ENCODE measurements around the gene ANOS1. TPM values are rescaled to one million over a fixed set of nuclear protein-coding genes. Genes with fewer than 3 reads are reported as not detected.
"Not testable (repeated sequence)": the region's sequence is repeated elsewhere in the genome, so short reads cannot be mapped to it uniquely, and the experiment has no call there.

Gene ANOS1
- polyA plus RNA-seq, 1 of the 3 experiments (the other 2 are of a cell fraction) = under 0.01 TPM

DNA sequence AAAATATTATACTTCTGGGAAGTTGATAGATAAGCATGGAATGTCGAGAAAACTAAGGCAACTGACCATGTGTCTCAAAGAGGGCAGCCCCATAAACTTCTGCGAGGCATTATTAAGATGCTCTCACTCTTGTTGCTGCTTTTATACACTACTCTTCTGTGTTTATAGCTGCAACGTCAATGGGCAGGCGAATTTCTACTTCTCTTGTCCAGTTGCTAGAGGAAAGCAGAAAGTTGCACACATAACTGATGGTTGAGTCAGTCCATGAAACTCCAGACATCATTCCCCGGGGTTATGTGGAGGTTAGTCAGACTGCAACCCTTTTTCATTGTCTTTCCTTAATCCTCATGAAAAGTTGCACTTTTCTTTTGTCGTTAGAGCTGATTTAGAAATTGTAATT lies 227.5 kb downstream of the ANOS1 start:
- Histone ChIP-seq H3K27ac (ENCODE audit: low read depth in 2 of 2, low read length in 1 of 2) (no peak overlapping the region), H3K4me1 (ENCODE audit: control insufficient read depth in 1 of 2, insufficient read depth in 2 of 2, low read depth in 1 of 2, low read length in 1 of 2) (no peaks in the 10 kb centered on the region), H3K9me2 (no peaks in the 10 kb centered on the region), H3K9me3 (no peaks in the 10 kb centered on the region), H3K36me3 (replicated peaks in 1 of 2; ENCODE audit: control insufficient read depth in 1 of 2, insufficient read depth in 2 of 2, low read length in 1 of 2) (no peaks in the 10 kb centered on the region), H3K4me2 (no peak overlapping the region), H2AFZ (ENCODE audit: low read depth) (no peak overlapping the region), H3K9ac (no peak overlapping the region), H3F3A (replicated peaks; ENCODE audit: insufficient read depth) (no peaks in the 10 kb centered on the region), H3K4me3 (ENCODE audit: low read depth in 2 of 2, low read length in 1 of 2) (no peak overlapping the region), H4K20me1 (ENCODE audit: insufficient read depth) (no peaks in the 10 kb centered on the region), H3K27me3 (ENCODE audit: insufficient read depth) (no peaks in the 10 kb centered on the region), H3K79me2 (ENCODE audit: insufficient read depth) (no peaks in the 10 kb centered on the region)
- WGBS (ENCODE audit: low lambda C conversion rate) = 6% methylated on average over 6 of the region's 6 CpGs
- TF ChIP-seq RCOR1 (IDR thresholded peaks at IDR 0.05; ENCODE audit: low read length) = no peak
- TF ChIP-seq SIN3A (IDR thresholded peaks at IDR 0.05; ENCODE audit: borderline replicate concordance, low read depth, low read length) = no peak
- TF ChIP-seq FOXM1 (IDR thresholded peaks at IDR 0.05; ENCODE audit: low read depth) = no peak
- TF ChIP-seq RXRA (IDR thresholded peaks at IDR 0.05; ENCODE audit: borderline replicate concordance, low read depth) = no peak
- TF ChIP-seq POLR2AphosphoS5 (IDR thresholded peaks at IDR 0.05; ENCODE audit: low read depth, low read length) = no peak
- TF ChIP-seq GATA2 (CRISPR knock-in tag; IDR thresholded peaks at IDR 0.05) = no peak
- TF ChIP-seq TEAD4 (IDR thresholded peaks at IDR 0.05; ENCODE audit: borderline replicate concordance, insufficient read depth) = no peak
- TF ChIP-seq CTCF (IDR thresholded peaks at IDR 0.05) = no peak
- no peak for TF ChIP-seq GABPA (IDR thresholded peaks at IDR 0.05; ENCODE audit: low read depth)
- ChIA-PET POLR2A (no interaction called here), CTCF (no interaction called here)
- DNase-seq = no peak

- H3K4me2 ChIP-seq; DNase-seq; H3K79me2 ChIP-seq (ENCODE audit: insufficient read depth); H4K20me1 ChIP-seq (ENCODE audit: insufficient read depth); H3F3A ChIP-seq (replicated peaks; ENCODE audit: insufficient read depth); H3K9me2 ChIP-seq; CTCF ChIA-PET; POLR2A ChIA-PET; H3K9ac ChIP-seq; H2AFZ ChIP-seq (ENCODE audit: low read depth); H3K27me3 ChIP-seq (ENCODE audit: insufficient read depth); H3K9me3 ChIP-seq; H3K4me3 ChIP-seq (ENCODE audit: low read depth in 2 of 2, low read length in 1 of 2); H3K27ac ChIP-seq (ENCODE audit: low read depth in 2 of 2, low read length in 1 of 2); H3K36me3 ChIP-seq (replicated peaks in 1 of 2; ENCODE audit: control insufficient read depth in 1 of 2, insufficient read depth in 2 of 2, low read length in 1 of 2); H3K4me1 ChIP-seq (ENCODE audit: control insufficient read depth in 1 of 2, insufficient read depth in 2 of 2, low read depth in 1 of 2, low read length in 1 of 2): not testable (repeated sequence)
- 34% methylated on average over 21 of the region's 21 CpGs for WGBS (ENCODE audit: low lambda C conversion rate)
Measured at GRCh38 chrX:8502101-8502500, 229.8 kb downstream of the ANOS1 start.

DNA sequence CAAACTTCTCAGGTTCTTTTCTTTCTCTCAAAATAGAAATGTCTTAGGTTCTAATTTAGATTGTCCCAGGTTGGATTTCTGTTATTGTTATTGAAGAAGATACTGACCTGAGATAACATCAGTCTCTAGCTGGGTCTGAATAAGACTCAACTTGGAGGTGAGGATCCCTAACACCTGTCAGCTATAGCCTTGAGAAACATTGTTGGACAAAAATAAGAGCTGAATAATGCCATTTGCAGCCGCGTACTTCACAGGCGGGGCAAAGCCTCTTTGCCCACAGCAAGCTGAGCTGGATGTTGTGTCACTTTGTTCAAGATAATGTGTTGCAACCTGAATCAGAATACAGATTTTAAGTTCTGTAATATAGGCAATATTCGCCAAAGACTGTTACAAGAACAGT lies 231.7 kb downstream of the ANOS1 start:
- Histone ChIP-seq H3K4me2 (no peak overlapping the region), H3K27ac (ENCODE audit: low read depth in 2 of 2, low read length in 1 of 2) (no peak overlapping the region), H4K20me1 (ENCODE audit: insufficient read depth) (no peaks in the 10 kb centered on the region), H3F3A (replicated peaks; ENCODE audit: insufficient read depth) (no peaks in the 10 kb centered on the region), H3K9me3 (no peaks in the 10 kb centered on the region), H3K4me1 (ENCODE audit: control insufficient read depth in 1 of 2, insufficient read depth in 2 of 2, low read depth in 1 of 2, low read length in 1 of 2) (no peaks in the 10 kb centered on the region), H3K79me2 (ENCODE audit: insufficient read depth) (no peaks in the 10 kb centered on the region), H3K9me2 (no peaks in the 10 kb centered on the region), H3K4me3 (ENCODE audit: low read depth in 2 of 2, low read length in 1 of 2) (no peak overlapping the region), H3K27me3 (ENCODE audit: insufficient read depth) (no peaks in the 10 kb centered on the region), H3K36me3 (replicated peaks in 1 of 2; ENCODE audit: control insufficient read depth in 1 of 2, insufficient read depth in 2 of 2, low read length in 1 of 2) (no peaks in the 10 kb centered on the region), H3K9ac (no peak overlapping the region), H2AFZ (ENCODE audit: low read depth) (no peak overlapping the region)
- ChIA-PET CTCF (no interaction called here), POLR2A (no interaction called here)
- DNase-seq = no peak
- no peak for TF ChIP-seq EZH2phosphoT487 (IDR thresholded peaks at IDR 0.05; ENCODE audit: borderline replicate concordance, low read depth)
- no peak for TF ChIP-seq FOSL2 (IDR thresholded peaks at IDR 0.05; ENCODE audit: borderline replicate concordance, low read depth)
- TF ChIP-seq, protein P1, sequence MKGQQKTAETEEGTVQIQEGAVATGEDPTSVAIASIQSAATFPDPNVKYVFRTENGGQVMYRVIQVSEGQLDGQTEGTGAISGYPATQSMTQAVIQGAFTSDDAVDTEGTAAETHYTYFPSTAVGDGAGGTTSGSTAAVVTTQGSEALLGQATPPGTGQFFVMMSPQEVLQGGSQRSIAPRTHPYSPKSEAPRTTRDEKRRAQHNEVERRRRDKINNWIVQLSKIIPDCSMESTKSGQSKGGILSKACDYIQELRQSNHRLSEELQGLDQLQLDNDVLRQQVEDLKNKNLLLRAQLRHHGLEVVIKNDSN (IDR thresholded peaks at IDR 0.05; ENCODE audit: borderline replicate concordance, low read depth) = no peak
- no peak for TF ChIP-seq TAF1 (IDR thresholded peaks at IDR 0.05; ENCODE audit: borderline replicate concordance, low read depth, low read length)
- no peak for TF ChIP-seq RCOR1 (IDR thresholded peaks at IDR 0.05; ENCODE audit: low read length)
- TF ChIP-seq POLR2AphosphoS5 (IDR thresholded peaks at IDR 0.05; ENCODE audit: low read depth, low read length) = no peak
- TF ChIP-seq YY1 (IDR thresholded peaks at IDR 0.05; ENCODE audit: low read depth) = no peak
- TF ChIP-seq NFIC (IDR thresholded peaks at IDR 0.05; ENCODE audit: borderline replicate concordance) = no peak
- TF ChIP-seq, protein P2, sequence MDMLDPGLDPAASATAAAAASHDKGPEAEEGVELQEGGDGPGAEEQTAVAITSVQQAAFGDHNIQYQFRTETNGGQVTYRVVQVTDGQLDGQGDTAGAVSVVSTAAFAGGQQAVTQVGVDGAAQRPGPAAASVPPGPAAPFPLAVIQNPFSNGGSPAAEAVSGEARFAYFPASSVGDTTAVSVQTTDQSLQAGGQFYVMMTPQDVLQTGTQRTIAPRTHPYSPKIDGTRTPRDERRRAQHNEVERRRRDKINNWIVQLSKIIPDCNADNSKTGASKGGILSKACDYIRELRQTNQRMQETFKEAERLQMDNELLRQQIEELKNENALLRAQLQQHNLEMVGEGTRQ (IDR thresholded peaks at IDR 0.05; ENCODE audit: borderline replicate concordance, low read depth, low read length) = no peak
- no peak for TF ChIP-seq TEAD4 (IDR thresholded peaks at IDR 0.05; ENCODE audit: borderline replicate concordance, insufficient read depth)
- TF ChIP-seq SMC3 (IDR thresholded peaks at IDR 0.05; ENCODE audit: low read depth, low read length) = no peak
- TF ChIP-seq ELF1 (IDR thresholded peaks at IDR 0.05) = no peak
- TF ChIP-seq GABPA (IDR thresholded peaks at IDR 0.05; ENCODE audit: low read depth) = no peak
- no peak for TF ChIP-seq MEF2A (IDR thresholded peaks at IDR 0.05; ENCODE audit: borderline replicate concordance, low read depth)
- WGBS (ENCODE audit: low lambda C conversion rate) = 27% methylated on average over 4 of the region's 4 CpGs
